HUES6 (cell line): ENCODE measurements around the gene HCN4.

Source experiments
- H3K27ac ChIP-seq: 2 replicates; pipeline ENCODE4 v1.7.0; 2013; ENCODE audit warnings: low read depth, mild to moderate bottlenecking, low read length, inconsistent platforms
- H3K27me3 ChIP-seq: 2 replicates; pipeline ENCODE4 v1.6.1; 2013; ENCODE audit warnings: low read length; ENCODE audit not compliant: control insufficient read depth, insufficient read depth
- H3K36me3 ChIP-seq: 2 replicates; pipeline ENCODE4 v1.6.1; 2013; ENCODE audit warnings: low read length; ENCODE audit not compliant: control insufficient read depth, insufficient read depth
- H3K4me1 ChIP-seq: 2 replicates; pipeline ENCODE4 v1.6.1; 2013; ENCODE audit warnings: low read length; ENCODE audit not compliant: control insufficient read depth, insufficient read depth
- H3K4me3 ChIP-seq: 2 replicates; pipeline ENCODE4 v1.5.1; 2013; ENCODE audit warnings: low read depth, low read length
- H3K9ac ChIP-seq: one replicate; pipeline ENCODE4 v1.6.1; 2013; ENCODE audit warnings: mild to moderate bottlenecking, low read length
- H3K9me3 ChIP-seq: 2 replicates; pipeline ENCODE4 v1.6.1; 2013; ENCODE audit warnings: low read depth, low read length; ENCODE audit not compliant: control insufficient read depth, insufficient read depth

HCN4 gene

GRCh38 chr15:73362900-73363299, 5.9 kb downstream of the HCN4 start:
- H3K27me3 ChIP-seq = peaks cover 25% of the 10 kb centered on the region
- H3K36me3 ChIP-seq = no peaks in the 10 kb centered on the region
- no peak overlapping the region for H3K4me3 ChIP-seq
- peaks cover 42% of the 10 kb centered on the region for H3K4me1 ChIP-seq
- no peak overlapping the region for H3K9ac ChIP-seq
- H3K27ac ChIP-seq = no peak overlapping the region
- no peaks in the 10 kb centered on the region for H3K9me3 ChIP-seq

- peaks cover 32% of the 10 kb centered on the region for H3K4me1 ChIP-seq
- H3K4me3 ChIP-seq = no peak overlapping the region
- H3K36me3 ChIP-seq = no peaks in the 10 kb centered on the region
- H3K27ac ChIP-seq = no peak overlapping the region
- H3K9me3 ChIP-seq = no peaks in the 10 kb centered on the region
- no peak overlapping the region for H3K9ac ChIP-seq
- peaks cover 9% of the 10 kb centered on the region; the same call in 1 of the 2 replicates for H3K27me3 ChIP-seq
These were observed 7.4 kb downstream of the HCN4 start for GRCh38 chr15:73361337-73361736.

DNA sequence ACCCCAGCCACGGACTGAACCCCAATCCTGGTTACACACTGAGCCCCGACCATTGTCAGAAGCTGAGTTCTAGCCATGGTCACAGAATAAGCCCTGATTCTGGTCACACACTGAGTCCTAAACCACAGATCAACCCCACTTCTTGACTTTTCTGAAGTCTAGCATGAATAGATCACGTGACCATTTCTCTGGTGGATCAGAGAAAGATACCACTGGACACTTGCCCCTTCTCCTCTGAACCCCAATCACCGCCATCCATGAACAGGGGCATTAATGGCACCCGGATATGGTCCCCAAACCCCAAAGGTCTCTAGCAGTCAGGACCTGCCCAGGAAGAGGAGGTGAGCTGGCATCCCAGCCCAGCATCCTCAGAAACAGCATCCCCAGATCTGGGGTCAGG, 9.1 kb downstream of the HCN4 start:
- Histone ChIP-seq H3K4me3 (no peak overlapping the region), H3K27me3 (no peaks in the 10 kb centered on the region), H3K36me3 (no peaks in the 10 kb centered on the region), H3K4me1 (peaks cover 23% of the 10 kb centered on the region), H3K9me3 (no peaks in the 10 kb centered on the region), H3K9ac (no peak overlapping the region), H3K27ac (no peak overlapping the region)

DNA sequence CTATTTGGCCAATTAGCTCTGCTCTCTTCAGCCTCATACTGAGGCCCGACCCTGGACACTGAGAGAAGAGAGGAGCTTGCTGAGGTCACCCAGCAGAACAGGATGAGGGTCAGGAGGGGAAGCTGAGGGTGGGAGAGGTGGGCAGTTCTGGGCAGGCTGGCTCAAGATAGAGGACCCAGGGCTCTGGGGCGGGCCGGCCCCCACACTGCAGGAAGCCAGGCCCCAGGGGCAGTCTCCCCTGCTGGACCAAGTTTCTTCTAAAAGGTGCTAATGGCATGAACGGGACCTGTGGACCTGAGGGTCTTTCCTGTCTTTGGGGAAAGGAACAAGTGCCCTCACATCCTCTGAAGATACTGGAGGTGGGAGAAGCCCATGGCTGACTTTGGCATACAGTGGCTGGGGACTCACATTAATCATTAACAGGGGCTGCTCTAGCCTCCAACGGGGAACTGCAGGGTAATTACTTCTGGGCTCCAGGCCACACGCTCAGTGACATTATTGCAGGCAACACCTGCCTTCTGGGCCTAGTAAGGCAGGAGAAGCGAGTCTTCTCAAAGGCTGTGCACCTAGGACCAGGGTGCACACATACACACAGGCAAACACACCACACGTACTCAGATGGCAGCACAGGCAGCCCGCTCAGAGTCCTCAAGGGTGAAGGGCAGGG, 10.6 kb downstream of the HCN4 start:
- no peaks in the 10 kb centered on the region for H3K27me3 ChIP-seq
- H3K4me3 ChIP-seq = no peak overlapping the region
- no peaks in the 10 kb centered on the region for H3K9me3 ChIP-seq
- peaks cover 22% of the 10 kb centered on the region for H3K4me1 ChIP-seq
- no peaks in the 10 kb centered on the region for H3K36me3 ChIP-seq
- H3K9ac ChIP-seq = no peak overlapping the region
- H3K27ac ChIP-seq = no peak overlapping the region

DNA sequence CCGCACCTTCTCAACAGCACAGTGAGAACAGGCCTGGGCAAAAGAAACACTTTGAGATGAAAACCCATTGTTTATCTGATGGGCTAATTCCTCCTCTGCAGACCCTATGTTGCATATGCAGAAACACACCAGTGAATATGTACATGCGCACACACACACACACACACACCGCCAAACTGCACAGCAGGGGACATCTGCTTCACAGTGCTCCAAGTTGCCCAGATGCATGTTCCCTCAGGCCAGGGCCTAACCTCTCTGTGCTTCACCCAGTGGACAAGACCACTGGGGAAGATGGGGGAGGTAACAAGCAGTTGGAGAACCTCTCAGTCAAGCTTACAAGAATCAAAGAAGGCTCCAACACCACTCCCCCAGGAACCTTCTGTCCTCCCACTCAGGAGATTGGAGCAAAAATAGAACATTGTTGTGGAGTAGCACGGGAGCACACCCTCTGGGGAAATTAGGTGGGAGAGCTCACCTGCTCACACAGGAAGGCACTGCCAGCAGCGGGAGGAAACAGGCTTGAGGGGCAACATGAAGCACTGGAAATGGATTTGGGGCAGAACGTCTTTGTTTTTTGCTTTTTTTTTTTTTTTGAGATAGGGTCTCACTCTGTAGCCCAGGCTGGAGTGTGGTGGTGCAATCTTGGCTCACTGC, 13.0 kb downstream of the HCN4 start:
- no peak overlapping the region for H3K9ac ChIP-seq
- H3K27ac ChIP-seq = no peak overlapping the region
- H3K36me3 ChIP-seq = no peaks in the 10 kb centered on the region
- H3K4me3 ChIP-seq = no peak overlapping the region
- no peaks in the 10 kb centered on the region; the same call in 1 of the 2 replicates for H3K27me3 ChIP-seq
- no peaks in the 10 kb centered on the region for H3K9me3 ChIP-seq
- peaks cover 8% of the 10 kb centered on the region for H3K4me1 ChIP-seq

GRCh38 chr15:73354241-73354640, 14.5 kb downstream of the HCN4 start:
- Histone ChIP-seq H3K4me1 (peaks cover 8% of the 10 kb centered on the region), H3K4me3 (no peak overlapping the region), H3K27ac (no peak overlapping the region), H3K9me3 (no peaks in the 10 kb centered on the region), H3K9ac (no peak overlapping the region), H3K27me3 (no peaks in the 10 kb centered on the region; the same call in 1 of the 2 replicates), H3K36me3 (no peaks in the 10 kb centered on the region)

DNA sequence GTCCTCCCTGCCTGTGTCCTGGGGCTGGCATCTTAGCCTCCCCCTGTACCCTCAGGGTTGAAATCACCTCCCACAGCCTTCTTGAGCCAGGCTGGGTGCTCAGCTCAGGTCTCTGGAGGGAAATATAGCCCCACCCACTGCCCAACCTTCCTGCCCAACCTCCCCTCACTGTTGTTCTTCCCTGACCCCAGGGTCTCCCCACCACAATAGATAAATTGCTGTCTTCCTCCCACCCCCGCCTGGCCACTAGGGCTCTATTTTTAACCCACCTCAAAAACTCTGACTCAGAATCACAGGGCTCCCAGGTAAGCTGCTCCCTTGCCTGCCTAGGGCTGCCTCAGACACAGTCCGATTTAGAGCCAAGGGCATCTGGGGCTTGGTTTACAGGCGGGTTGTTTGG, 15.0 kb downstream of the HCN4 start:
- peaks cover 9% of the 10 kb centered on the region for H3K4me1 ChIP-seq
- no peak overlapping the region for H3K27ac ChIP-seq
- no peak overlapping the region for H3K4me3 ChIP-seq
- no peak overlapping the region for H3K9ac ChIP-seq
- no peaks in the 10 kb centered on the region for H3K9me3 ChIP-seq
- no peaks in the 10 kb centered on the region for H3K36me3 ChIP-seq
- H3K27me3 ChIP-seq = no peaks in the 10 kb centered on the region; the same call in 1 of the 2 replicates

DNA sequence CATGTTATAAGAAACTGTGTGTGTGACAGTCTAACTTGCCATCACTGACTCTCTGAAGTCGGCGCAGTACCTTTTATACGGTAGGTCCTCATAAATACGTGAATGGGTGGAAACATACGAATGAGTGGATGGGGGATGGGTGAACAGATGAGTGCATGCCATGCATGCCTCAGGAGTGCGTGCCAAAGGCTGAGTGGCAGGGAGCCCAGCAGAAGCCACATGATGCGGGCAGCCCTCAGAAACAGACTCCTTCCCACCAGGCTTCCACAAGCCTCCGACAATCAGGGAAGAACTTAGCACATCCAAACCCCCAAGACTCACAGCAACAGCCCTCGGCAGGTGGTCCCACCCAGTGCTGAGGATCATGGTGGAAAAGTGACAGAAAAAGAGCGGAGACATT, 16.7 kb downstream of the HCN4 start:
- Histone ChIP-seq H3K9me3 (no peaks in the 10 kb centered on the region), H3K9ac (no peak overlapping the region), H3K27ac (no peak overlapping the region), H3K27me3 (no peaks in the 10 kb centered on the region; the same call in 1 of the 2 replicates), H3K4me1 (peaks cover 14% of the 10 kb centered on the region), H3K36me3 (no peaks in the 10 kb centered on the region), H3K4me3 (no peak overlapping the region)

- H3K27me3 ChIP-seq = no peaks in the 10 kb centered on the region; the same call in 1 of the 2 replicates
- H3K4me3 ChIP-seq = no peak overlapping the region
- H3K27ac ChIP-seq = no peak overlapping the region
- no peaks in the 10 kb centered on the region for H3K9me3 ChIP-seq
- peaks cover 10% of the 10 kb centered on the region for H3K4me1 ChIP-seq
- H3K36me3 ChIP-seq = no peaks in the 10 kb centered on the region
- no peak overlapping the region for H3K9ac ChIP-seq
These were observed 19.6 kb downstream of the HCN4 start for GRCh38 chr15:73349191-73349590.

DNA sequence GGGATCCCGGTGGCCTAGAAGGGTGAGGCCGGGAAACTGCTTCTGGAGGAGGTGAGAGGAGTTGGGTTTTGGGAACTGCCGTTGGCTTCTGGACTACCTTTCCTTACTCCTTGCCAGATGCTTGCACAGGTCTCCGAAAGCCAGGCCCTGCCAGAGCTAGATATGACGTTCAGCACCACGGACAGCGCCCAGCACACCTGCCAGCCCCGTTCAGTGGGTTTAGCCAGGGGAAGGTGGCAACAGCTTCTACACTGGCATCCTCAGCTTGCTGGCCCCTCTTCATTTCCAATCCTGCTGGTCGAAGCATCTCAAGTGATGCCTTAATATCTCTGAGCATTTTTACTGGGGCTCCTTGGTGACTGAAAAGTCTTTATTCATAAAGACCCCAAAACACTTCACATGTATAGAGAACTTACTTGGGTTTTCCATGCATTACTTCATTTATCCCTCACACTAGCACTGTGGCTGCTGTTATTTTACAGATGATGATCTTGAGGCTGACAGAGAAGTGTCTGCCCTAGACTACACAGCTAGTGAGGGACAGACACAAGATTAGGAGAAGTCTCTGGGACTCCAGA, 21.9 kb downstream of the HCN4 start:
- Histone ChIP-seq H3K36me3 (peaks cover 7% of the 10 kb centered on the region; the same call in 1 of the 2 replicates), H3K9me3 (no peaks in the 10 kb centered on the region), H3K27ac (no peak overlapping the region), H3K9ac (no peak overlapping the region), H3K4me3 (no peak overlapping the region), H3K27me3 (no peaks in the 10 kb centered on the region; the same call in 1 of the 2 replicates), H3K4me1 (peaks cover 6% of the 10 kb centered on the region; the same call in 1 of the 2 replicates)

DNA sequence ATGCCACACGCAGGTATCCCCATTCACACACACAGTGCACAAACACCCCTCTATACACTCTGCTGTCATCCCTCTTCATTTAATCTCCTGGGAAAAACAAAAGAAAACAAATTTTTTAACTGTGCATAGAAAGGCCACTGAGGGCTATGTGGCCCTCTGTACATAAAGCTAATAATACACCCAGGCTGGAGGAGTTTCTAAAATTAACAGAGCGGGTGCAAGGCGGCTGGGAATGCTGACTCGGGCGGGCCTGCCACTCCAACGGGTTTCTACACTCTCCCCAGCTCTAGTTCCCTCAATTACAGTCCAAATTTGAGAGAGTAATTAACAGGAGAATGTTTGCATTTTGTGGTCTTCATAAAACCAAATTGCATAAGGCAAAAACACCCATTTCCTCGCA, 23.1 kb downstream of the HCN4 start:
- H3K27me3 ChIP-seq = no peaks in the 10 kb centered on the region
- peaks cover 6% of the 10 kb centered on the region; the same call in 1 of the 2 replicates for H3K4me1 ChIP-seq
- H3K9ac ChIP-seq = no peak overlapping the region

More for the DNA sequence above, 23.1 kb downstream of the HCN4 start:
- no peak overlapping the region for H3K27ac ChIP-seq
- no peak overlapping the region for H3K4me3 ChIP-seq
- H3K9me3 ChIP-seq = no peaks in the 10 kb centered on the region
- peaks cover 7% of the 10 kb centered on the region; the same call in 1 of the 2 replicates for H3K36me3 ChIP-seq
